Thyroid gland (tissue), 4 donors: ENCODE results near the gene CDKL1. TPM values are rescaled to one million over a fixed set of nuclear protein-coding genes. Genes with fewer than 3 reads are reported as not detected.

Source experiments
- DNase-seq, 2 donors: peaks; one replicate each; pipeline ENCODE4 v3.0.0-alpha.2; 2019
- H3K27ac ChIP-seq, 3 donors: fragments of 200-600 bp; sonication (generic); 1 replicate in 2 of 3; 2 replicates in 1 of 3; pipeline ENCODE4 v1.5.1; 2016 to 2019; ENCODE audit warnings: mild to moderate bottlenecking in 1 of 3, moderate library complexity in 1 of 3
- H3K27me3 ChIP-seq: fragments of 200-600 bp; sonication (generic); one replicate; pipeline ENCODE4 v1.5.1; 2019
- H3K36me3 ChIP-seq, 2 donors: fragments of 200-600 bp; sonication (generic); one replicate each; pipeline ENCODE4 v1.5.1; 2016 to 2019
- H3K4me1 ChIP-seq, 2 donors: fragments of 200-600 bp; sonication (generic); one replicate each; pipeline ENCODE4 v1.5.1; 2017 to 2019
- H3K4me3 ChIP-seq, 3 donors: fragments of 200-600 bp; sonication (generic); replicated peaks in 1 of 3; 1 replicate in 2 of 3; 2 replicates in 1 of 3; pipeline ENCODE4 v1.5.1; 2016; ENCODE audit warnings: mild to moderate bottlenecking in 1 of 3
- H3K9me3 ChIP-seq: fragments of 200-600 bp; sonication (generic); one replicate; pipeline ENCODE4 v1.5.1; 2017
- POLR2A ChIP-seq, 2 donors: fragments of 450-650 bp; IDR thresholded peaks; one replicate each; pipeline ENCODE4 v1.6.1; 2017; ENCODE audit warnings: antibody characterized with exemption in 2 of 2, mild to moderate bottlenecking in 2 of 2, moderate library complexity in 1 of 2
- WGBS, 2 donors: methylation state at CpG; one replicate each; pipeline ENCODE4 v1.1.5; 2017; 5-methylcytosine and 5-hydroxymethylcytosine counted together
- intact Hi-C: fragments of 100-400 bp; cut with DNase I; formaldehyde crosslinking; loops from one replicate; pipeline ENCODE4 v1.15.1; 2023
- total RNA-seq, 4 donors: library from RNA; depleted of rRNA; stranded (reverse); fragments of >200 nt; gene quantifications; one replicate each; pipeline ENCODE4 v1.2.3, GENCODE V29; 2016
- TF ChIP-seq, protein P1 (sequence below), 6 experiments: fragments of 200-600 bp in 3 of 6; fragments of 450-650 bp in 3 of 6; sonication (generic) in 3 of 6; IDR thresholded peaks; one replicate each; pipeline ENCODE4 v1.5.1; 2016 to 2019; ENCODE audit warnings: antibody characterized with exemption in 6 of 6, mild to moderate bottlenecking in 2 of 6, inconsistent platforms in 1 of 6, moderate library complexity in 1 of 6

The CDKL1 gene
- total RNA-seq, 4 donors from 2014 or later, result 18.6 to 37.9 (median 35.5) TPM

DNA sequence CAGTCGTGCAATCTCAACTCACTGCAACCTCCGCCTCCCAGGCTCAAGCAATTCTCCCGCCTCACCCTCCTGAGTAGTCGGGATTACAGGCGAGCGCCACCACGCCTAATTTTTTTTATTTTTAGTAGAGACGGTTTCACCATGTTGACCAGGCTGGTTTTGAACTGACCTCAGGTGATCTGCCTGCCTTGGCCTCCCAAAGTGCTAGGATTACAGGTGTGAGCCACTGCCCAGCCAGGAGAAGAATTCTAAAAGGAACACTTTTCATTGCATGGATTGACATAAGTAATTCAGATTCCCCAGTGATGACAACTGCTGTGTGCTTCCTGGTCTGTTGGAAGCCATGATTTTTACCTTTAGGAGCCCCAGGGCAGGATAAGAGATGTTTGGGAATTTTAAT, 62.5 kb downstream of the CDKL1 start:
- no peak for TF ChIP-seq POLR2A (IDR thresholded peaks at IDR 0.05)
- TF ChIP-seq, protein P1, sequence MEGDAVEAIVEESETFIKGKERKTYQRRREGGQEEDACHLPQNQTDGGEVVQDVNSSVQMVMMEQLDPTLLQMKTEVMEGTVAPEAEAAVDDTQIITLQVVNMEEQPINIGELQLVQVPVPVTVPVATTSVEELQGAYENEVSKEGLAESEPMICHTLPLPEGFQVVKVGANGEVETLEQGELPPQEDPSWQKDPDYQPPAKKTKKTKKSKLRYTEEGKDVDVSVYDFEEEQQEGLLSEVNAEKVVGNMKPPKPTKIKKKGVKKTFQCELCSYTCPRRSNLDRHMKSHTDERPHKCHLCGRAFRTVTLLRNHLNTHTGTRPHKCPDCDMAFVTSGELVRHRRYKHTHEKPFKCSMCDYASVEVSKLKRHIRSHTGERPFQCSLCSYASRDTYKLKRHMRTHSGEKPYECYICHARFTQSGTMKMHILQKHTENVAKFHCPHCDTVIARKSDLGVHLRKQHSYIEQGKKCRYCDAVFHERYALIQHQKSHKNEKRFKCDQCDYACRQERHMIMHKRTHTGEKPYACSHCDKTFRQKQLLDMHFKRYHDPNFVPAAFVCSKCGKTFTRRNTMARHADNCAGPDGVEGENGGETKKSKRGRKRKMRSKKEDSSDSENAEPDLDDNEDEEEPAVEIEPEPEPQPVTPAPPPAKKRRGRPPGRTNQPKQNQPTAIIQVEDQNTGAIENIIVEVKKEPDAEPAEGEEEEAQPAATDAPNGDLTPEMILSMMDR (IDR thresholded peaks at IDR 0.05), result no peak
- Histone ChIP-seq H3K4me3 (no peak overlapping the region), H3K27ac (peak overlapping the region; percentile 63 to 90 (median 77)), H3K27me3 (no peaks in the 10 kb centered on the region), H3K4me1 (peaks cover 20 to 23% of the 10 kb centered on the region in 2 donors), H3K36me3 (peaks cover 4 to 12% of the 10 kb centered on the region in 2 donors), H3K9me3 (no peaks in the 10 kb centered on the region)
- intact Hi-C loops, result no loop called here
- DNase-seq, result no peak
- WGBS, 2 donors, result 96% methylated on average over 8 of the region's 8 CpGs

DNA sequence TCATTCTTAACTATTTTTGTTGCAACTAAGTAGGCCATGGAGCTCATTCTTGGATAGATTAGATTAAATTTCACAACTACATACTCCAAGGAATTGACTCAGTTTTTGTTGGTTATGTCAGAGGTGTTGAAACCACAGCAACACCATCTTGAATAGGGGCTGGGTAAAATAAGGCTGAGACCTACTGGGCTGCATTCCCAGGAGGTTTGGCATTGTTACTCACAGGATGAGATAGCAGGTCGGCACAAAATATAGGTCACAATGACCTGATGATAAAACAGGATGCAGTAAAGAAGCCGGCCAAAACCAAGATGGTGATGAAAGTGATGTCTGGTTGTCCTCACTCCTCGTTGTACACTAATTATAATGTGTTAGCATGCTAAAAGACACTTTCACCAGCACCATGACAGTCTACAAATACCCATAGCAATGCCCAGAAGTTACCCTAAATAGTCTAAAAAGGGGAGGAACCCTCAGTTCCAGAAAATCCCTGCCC, 63.6 kb downstream of the CDKL1 start:
- H3K36me3 ChIP-seq, result peaks cover 9 to 12% of the 10 kb centered on the region in 2 donors
- intact Hi-C loops, result no loop called here
- no peak overlapping the region for H3K4me3 ChIP-seq
- peaks cover 20 to 23% of the 10 kb centered on the region in 2 donors for H3K4me1 ChIP-seq
- WGBS, 2 donors, result 71 to 79% methylated on average over 3 of the region's 3 CpGs
- TF ChIP-seq, protein P1 (IDR thresholded peaks at IDR 0.05), result no peak
- TF ChIP-seq POLR2A (IDR thresholded peaks at IDR 0.05), result no peak
- H3K27me3 ChIP-seq, result no peaks in the 10 kb centered on the region
- H3K27ac ChIP-seq, result peak overlapping the region in 1 of 3 donors; percentile 26
- DNase-seq, result no peak
- H3K9me3 ChIP-seq, result no peaks in the 10 kb centered on the region

DNA sequence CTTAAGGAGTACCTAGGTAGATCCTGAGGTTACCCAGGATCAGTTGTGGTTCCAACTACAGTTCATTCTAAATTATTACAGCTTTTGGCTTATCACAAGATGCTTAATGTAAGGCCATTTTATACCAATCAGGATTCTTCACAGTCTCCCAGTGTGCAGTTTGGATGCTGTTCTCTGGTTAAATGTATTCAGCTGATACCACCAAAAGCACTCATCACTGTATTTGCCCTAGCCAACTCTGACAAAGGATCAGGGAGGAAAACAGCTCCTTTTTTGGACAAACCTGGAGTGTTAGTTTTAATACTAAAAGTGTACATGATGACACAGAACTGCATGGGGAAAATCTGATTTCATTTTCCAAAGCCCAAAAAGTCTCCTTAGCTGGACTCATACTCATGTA, 65.1 kb downstream of the CDKL1 start:
- no peak overlapping the region for H3K27ac ChIP-seq
- H3K4me3 ChIP-seq, result no peak overlapping the region
- peaks cover 9 to 15% of the 10 kb centered on the region in 2 donors for H3K36me3 ChIP-seq

DNA sequence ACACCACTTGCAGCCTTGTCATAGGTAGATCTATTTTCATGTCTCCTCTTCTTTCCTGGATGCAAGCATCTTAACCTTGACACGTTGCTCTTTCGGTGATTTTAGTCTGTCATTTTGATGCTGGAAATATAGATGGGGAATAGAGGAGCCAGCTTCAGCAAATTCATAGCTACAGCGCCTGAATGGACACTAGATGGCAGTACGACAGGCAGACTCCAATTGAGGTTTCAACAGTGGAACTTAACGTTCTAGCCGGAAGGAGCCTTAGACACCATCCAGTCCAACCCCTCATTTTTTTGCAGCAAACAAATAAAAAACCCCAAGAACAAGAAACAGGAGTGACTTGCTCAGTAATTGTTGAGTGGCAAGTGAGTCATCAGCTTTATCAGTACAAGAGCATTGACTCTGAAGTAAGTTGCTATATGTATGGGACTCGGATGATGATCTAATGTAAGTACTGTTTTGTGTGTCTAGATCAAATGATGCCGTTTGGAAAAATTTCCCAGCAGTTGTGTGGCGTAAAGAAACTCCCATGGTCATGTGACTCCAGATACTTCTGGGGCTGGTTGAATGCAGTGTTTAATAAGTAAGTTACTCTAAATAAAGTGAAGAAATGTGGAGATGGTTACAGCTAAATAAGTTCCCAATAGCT, 75.5 kb downstream of the CDKL1 start:
- H3K4me1 ChIP-seq, result peaks cover 5 to 8% of the 10 kb centered on the region in 2 donors
- no peak overlapping the region for H3K4me3 ChIP-seq
- TF ChIP-seq, protein P1 (IDR thresholded peaks at IDR 0.05), result peak; percentile 70 to 86 (median 84)
- TF ChIP-seq POLR2A (IDR thresholded peaks at IDR 0.05), result peak in 1 of 2 donors; percentile 10
- intact Hi-C loops, result loop anchor here (5.0 kb wide), 1 partner anchor 211 kb away; the partner anchor contains the start of gene MAP4K5
- peaks cover 9 to 10% of the 10 kb centered on the region in 2 donors for H3K36me3 ChIP-seq
- H3K27ac ChIP-seq, result peak overlapping the region; percentile 7 to 82 (median 69)
- peak; percentile 64 to 65 for DNase-seq
- no peaks in the 10 kb centered on the region for H3K27me3 ChIP-seq
- WGBS, 2 donors, result 11 to 15% methylated on average over 9 of the region's 9 CpGs
- no peaks in the 10 kb centered on the region for H3K9me3 ChIP-seq

More for the DNA sequence above, 65.1 kb downstream of the CDKL1 start:
- DNase-seq, result no peak
- no peaks in the 10 kb centered on the region for H3K9me3 ChIP-seq
- no peaks in the 10 kb centered on the region for H3K27me3 ChIP-seq
- intact Hi-C loops, result no loop called here
- peaks cover 20 to 23% of the 10 kb centered on the region in 2 donors for H3K4me1 ChIP-seq
- TF ChIP-seq, protein P1 (IDR thresholded peaks at IDR 0.05), result no peak
- no peak for TF ChIP-seq POLR2A (IDR thresholded peaks at IDR 0.05)

DNA sequence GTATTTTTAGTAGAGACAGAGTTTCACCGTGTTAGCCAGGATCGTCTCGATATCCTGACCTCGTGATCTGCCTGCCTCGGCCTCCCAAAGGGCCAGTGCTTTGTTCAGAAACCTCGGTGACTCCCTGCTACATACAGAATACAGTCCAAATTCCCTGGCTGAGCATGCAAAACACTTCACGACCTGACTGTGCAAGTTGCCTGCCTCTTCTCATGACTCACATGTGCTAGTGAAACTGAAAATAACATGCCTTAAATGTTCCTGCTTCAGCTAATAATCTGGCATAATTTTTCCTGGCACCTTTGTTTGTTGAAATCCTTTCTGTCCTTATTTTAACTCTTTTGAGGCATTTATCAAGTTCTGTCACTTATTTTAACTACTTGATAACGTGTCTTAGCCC, 76.4 kb downstream of the CDKL1 start:
- WGBS, 2 donors, result 61 to 75% methylated on average over 8 of the region's 8 CpGs
- Histone ChIP-seq H3K9me3 (no peaks in the 10 kb centered on the region), H3K4me1 (peaks cover 5 to 8% of the 10 kb centered on the region in 2 donors), H3K27ac (peak overlapping the region in 1 of 3 donors; percentile 82), H3K27me3 (no peaks in the 10 kb centered on the region), H3K4me3 (no peak overlapping the region), H3K36me3 (peaks cover 6 to 10% of the 10 kb centered on the region in 2 donors)
- intact Hi-C loops, result loop anchor here (5.0 kb wide), 1 partner anchor 212 kb away; the partner anchor contains the start of gene MAP4K5
- TF ChIP-seq, protein P1 (IDR thresholded peaks at IDR 0.05), result no peak
- no peak for DNase-seq
